T-cell (primary cell): ENCODE results near the gene BRPF3. TPM values are rescaled to one million over a fixed set of nuclear protein-coding genes. Genes with fewer than 3 reads are reported as not detected.

Experiments used
- ATAC-seq, 4 experiments: fragments of 200-7000 bp in 3 of 4; fragments of 150-1000 bp in 1 of 4; cut with Tn5 transposase; replicated peaks in 1 of 4; 1 replicate in 3 of 4; 2 replicates in 1 of 4; pipeline ENCODE4 v1.10.0; 2021; ENCODE audit warnings: moderate library complexity in 3 of 4, mild to moderate bottlenecking in 2 of 4, moderate number of reproducible peaks in 1 of 4
- CTCF ChIA-PET, 2 donors: fragments of 300-600 bp; sonication (Branson Sonifier 250); formaldehyde crosslinking; loops; one replicate each; lab custom pipeline; 2022; ENCODE audit warnings: antibody characterized with exemption in 2 of 2; lab: Charles Lee
- POLR2A ChIA-PET, 2 donors: fragments of 300-600 bp; sonication (Branson Sonifier 250); formaldehyde crosslinking; loops; one replicate each; lab custom pipeline; 2022; ENCODE audit warnings: antibody characterized with exemption in 2 of 2; lab: Charles Lee
- DNase-seq, 35 experiments: peaks; one replicate each; pipeline versions ENCODE4 v3.0.0 to v3.0.0-alpha.2; 2013 to 2023
- H3K27ac ChIP-seq: one replicate; pipeline ENCODE4 v1.5.1; 2013; ENCODE audit warnings: low read length
- H3K27me3 ChIP-seq, 2 experiments: replicated peaks in 1 of 2; 1 replicate in 1 of 2; 2 replicates in 1 of 2; pipeline versions ENCODE4 v1.6.1 to v1.7.0; 2013; ENCODE audit warnings: low read length in 1 of 2, mixed read lengths in 1 of 2; ENCODE audit not compliant: control insufficient read depth in 2 of 2, insufficient read depth in 2 of 2; ENCODE audit errors: extremely low read depth in 1 of 2
- H3K36me3 ChIP-seq, 2 donors: 1 replicate in 1 of 2; 2 replicates in 1 of 2; pipeline versions ENCODE4 v1.6.1 to v1.7.0; 2013; ENCODE audit warnings: low read length in 1 of 2; ENCODE audit not compliant: control insufficient read depth in 2 of 2, insufficient read depth in 1 of 2; ENCODE audit errors: extremely low read depth in 1 of 2
- H3K4me1 ChIP-seq, 2 experiments: 1 replicate in 1 of 2; 2 replicates in 1 of 2; pipeline versions ENCODE4 v1.6.1 to v1.7.0; 2013; ENCODE audit warnings: low read length in 2 of 2, mixed read lengths in 1 of 2; ENCODE audit not compliant: insufficient read depth in 2 of 2, control insufficient read depth in 1 of 2; ENCODE audit errors: extremely low read depth in 1 of 2
- H3K4me3 ChIP-seq, 2 donors: 1 replicate in 1 of 2; 2 replicates in 1 of 2; pipeline versions ENCODE4 v1.5.1 to v1.7.0; 2013; ENCODE audit warnings: mild to moderate bottlenecking in 2 of 2, low read length in 1 of 2, moderate library complexity in 1 of 2; ENCODE audit not compliant: control insufficient read depth in 1 of 2; ENCODE audit errors: extremely low read depth in 1 of 2
- H3K9me3 ChIP-seq: 2 replicates; pipeline ENCODE4 v1.7.0; 2013
- H3K27ac Mint-ChIP-seq, 2 donors: one replicate each; pipeline ENCODE4 v1.8.0; 2020 to 2021; ENCODE audit warnings: mild to moderate bottlenecking in 2 of 2, mixed read lengths in 2 of 2
- H3K27me3 Mint-ChIP-seq, 2 donors: one replicate each; pipeline ENCODE4 v1.8.0; 2021 to 2022; ENCODE audit warnings: mixed read lengths in 2 of 2
- H3K36me3 Mint-ChIP-seq: one replicate; pipeline ENCODE4 v1.8.0; 2021; ENCODE audit warnings: mixed read lengths
- H3K4me1 Mint-ChIP-seq, 3 donors: one replicate each; pipeline ENCODE4 v1.8.0; 2020 to 2022; ENCODE audit warnings: mixed read lengths in 3 of 3, mild to moderate bottlenecking in 1 of 3
- H3K4me3 Mint-ChIP-seq, 3 donors: one replicate each; pipeline ENCODE4 v1.8.0; 2020 to 2022; ENCODE audit warnings: mild to moderate bottlenecking in 3 of 3, mixed read lengths in 3 of 3, moderate library complexity in 3 of 3
- H3K9me3 Mint-ChIP-seq, 3 donors: one replicate each; pipeline ENCODE4 v1.8.0; 2020 to 2022; ENCODE audit warnings: mixed read lengths in 3 of 3
- WGBS: methylation state at CpG from one replicate; pipeline ENCODE4 v1.1.5; 2013; ENCODE audit warnings: missing lambda C conversion rate; ENCODE audit not compliant: insufficient coverage; 5-methylcytosine and 5-hydroxymethylcytosine counted together
- total RNA-seq, 35 experiments: library from RNA in 6 of 35; stranded (reverse) in 6 of 35; fragments of 120-200 nt in 1 of 35; gene quantifications; one replicate each; pipeline versions ENCODE4 v1.2.1 to v1.2.4 and lab custom pipeline; 2013 to 2026

BRPF3 gene
- total RNA-seq (10 to 100 TPM; 33.9 to 38.5 (median 35.7) TPM), total RNA-seq (lab: John Stamatoyannopoulos, UW) (18.1 to 59.8 (median 32.7) reads per million in 29 experiments)
- 19.9 TPM for total RNA-seq (2013)

DNA sequence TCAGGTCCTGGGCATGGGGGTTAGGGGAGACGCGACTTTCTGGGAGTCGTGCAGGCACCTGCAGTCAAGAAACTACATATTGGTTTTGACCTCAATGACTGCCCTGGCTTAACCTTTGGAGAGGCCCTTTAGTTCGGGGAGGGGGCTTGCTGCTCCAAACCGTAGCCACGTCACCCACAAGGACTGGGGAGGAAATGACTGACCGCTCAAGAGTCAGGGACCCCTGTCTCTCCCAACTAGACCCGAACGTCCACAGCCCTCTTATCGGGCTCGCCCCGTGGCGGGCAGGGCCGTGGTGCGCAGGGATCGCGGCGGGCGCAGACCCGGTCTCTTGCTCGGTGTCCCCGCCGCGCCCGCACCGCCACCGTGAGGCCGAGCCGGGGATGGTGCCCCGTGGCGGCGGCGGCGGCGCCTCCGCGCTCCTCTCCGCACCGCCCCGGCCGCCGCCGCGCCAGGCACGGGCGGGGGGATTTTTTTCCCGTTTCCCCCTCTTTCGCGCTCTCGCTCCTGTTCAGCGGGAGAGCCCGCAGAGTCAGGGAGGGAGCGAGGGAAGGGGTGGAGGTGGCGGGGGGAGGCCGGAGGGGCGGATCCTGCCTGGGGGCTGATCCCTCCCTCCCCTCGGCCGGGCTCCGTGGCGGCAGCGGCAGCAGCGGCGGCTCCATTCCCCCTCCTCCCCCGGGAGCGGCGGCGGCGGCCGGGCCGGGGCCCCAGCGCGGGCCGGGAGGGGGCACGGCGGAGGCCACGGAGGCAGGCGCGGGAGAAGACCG is at the start of gene BRPF3:
TSS of gene BRPF3 (plus strand) at position 632 of the 767 bp plus-strand sequence. CDS start 3,579 bp downstream, outside the sequence.
- H3K4me3 Mint-ChIP-seq = peak within 1 kb of the TSS; percentile 85 to 89 (median 88)
- DNase-seq (peak; percentile 41 to 86 (median 70)), ATAC-seq (peak; percentile 68 to 77 (median 72))
- peaks cover 14% of the 10 kb centered on the region for H3K36me3 Mint-ChIP-seq
- H3K4me3 ChIP-seq = peak within 1 kb of the TSS; percentile 56 to 77
- H3K27me3 ChIP-seq = no peaks in the 10 kb centered on the region
- 0% methylated on average over 48 of the region's 79 CpGs for WGBS
- ChIA-PET CTCF (no interaction called here), POLR2A (no interaction called here)
- peaks cover 8 to 33% of the 10 kb centered on the region in 2 experiments for H3K4me1 ChIP-seq
- H3K36me3 ChIP-seq = peaks cover 3 to 10% of the 10 kb centered on the region in 2 donors
- H3K9me3 Mint-ChIP-seq = no peaks in the 10 kb centered on the region
- H3K27me3 Mint-ChIP-seq = no peaks in the 10 kb centered on the region
- peak within 1 kb of the TSS; percentile 78 for H3K27ac ChIP-seq
- no peaks in the 10 kb centered on the region for H3K9me3 ChIP-seq
- H3K4me1 Mint-ChIP-seq = peaks cover 40 to 49% (median 43%) of the 10 kb centered on the region in 3 donors
- peak within 1 kb of the TSS; percentile 89 to 93 for H3K27ac Mint-ChIP-seq

- Histone ChIP-seq H3K36me3 (no peaks in the 10 kb centered on the region), H3K4me3 (no peak overlapping the region), H3K9me3 (no peaks in the 10 kb centered on the region), H3K27ac (no peak overlapping the region), H3K27me3 (no peaks in the 10 kb centered on the region), H3K4me1 (peaks cover 3 to 14% of the 10 kb centered on the region in 2 experiments)
- Mint-ChIP-seq H3K4me1 (peaks cover 13 to 23% (median 22%) of the 10 kb centered on the region in 3 donors), H3K36me3 (peaks cover 4% of the 10 kb centered on the region), H3K27ac (no peak overlapping the region), H3K9me3 (peaks cover 3 to 9% (median 6%) of the 10 kb centered on the region in 3 donors), H3K4me3 (no peak overlapping the region), H3K27me3 (no peaks in the 10 kb centered on the region)
- ChIA-PET POLR2A (no interaction called here), CTCF (no interaction called here)
- WGBS = 100% methylated on average over 3 of the region's 3 CpGs
- no peak for ATAC-seq
- DNase-seq = no peak
Observed at GRCh38 chr6:36147294-36147693, 49.2 kb upstream of the BRPF3 start.

GRCh38 chr6:36149476-36149875 is 47.1 kb upstream of the BRPF3 start:
- ATAC-seq = no peak
- H3K9me3 Mint-ChIP-seq = peaks cover 3 to 9% (median 6%) of the 10 kb centered on the region in 3 donors
- CTCF ChIA-PET = no interaction called here
- H3K36me3 Mint-ChIP-seq = peaks cover 14% of the 10 kb centered on the region
- POLR2A ChIA-PET = no interaction called here
- no peak overlapping the region for H3K4me3 Mint-ChIP-seq
- Histone ChIP-seq H3K9me3 (no peaks in the 10 kb centered on the region), H3K4me3 (no peak overlapping the region), H3K27me3 (no peaks in the 10 kb centered on the region), H3K36me3 (no peaks in the 10 kb centered on the region), H3K27ac (no peak overlapping the region), H3K4me1 (peaks cover 3 to 12% of the 10 kb centered on the region in 2 experiments)
- H3K4me1 Mint-ChIP-seq = peaks cover 13 to 22% (median 20%) of the 10 kb centered on the region in 3 donors
- no peak overlapping the region for H3K27ac Mint-ChIP-seq
- peaks cover 0 to 1% of the 10 kb centered on the region in 2 donors for H3K27me3 Mint-ChIP-seq
- no peak for DNase-seq

- Histone ChIP-seq H3K4me1 (peaks cover 3 to 12% of the 10 kb centered on the region in 2 experiments), H3K27ac (no peak overlapping the region), H3K9me3 (no peaks in the 10 kb centered on the region), H3K36me3 (no peaks in the 10 kb centered on the region), H3K4me3 (no peak overlapping the region), H3K27me3 (no peaks in the 10 kb centered on the region)
- H3K4me1 Mint-ChIP-seq = peaks cover 13 to 22% (median 20%) of the 10 kb centered on the region in 3 donors
- DNase-seq = no peak
- no peak for ATAC-seq
- no CpG with 5 or more reads among the region's 3 CpGs for WGBS
- ChIA-PET CTCF (no interaction called here), POLR2A (no interaction called here)
- H3K27me3 Mint-ChIP-seq = peaks cover 0 to 1% of the 10 kb centered on the region in 2 donors
- no peak overlapping the region for H3K4me3 Mint-ChIP-seq
- no peak overlapping the region for H3K27ac Mint-ChIP-seq
- peaks cover 19% of the 10 kb centered on the region for H3K36me3 Mint-ChIP-seq
- H3K9me3 Mint-ChIP-seq = peaks cover 3 to 9% (median 6%) of the 10 kb centered on the region in 3 donors
Observed at GRCh38 chr6:36150283-36150682, 46.3 kb upstream of the BRPF3 start.

DNA sequence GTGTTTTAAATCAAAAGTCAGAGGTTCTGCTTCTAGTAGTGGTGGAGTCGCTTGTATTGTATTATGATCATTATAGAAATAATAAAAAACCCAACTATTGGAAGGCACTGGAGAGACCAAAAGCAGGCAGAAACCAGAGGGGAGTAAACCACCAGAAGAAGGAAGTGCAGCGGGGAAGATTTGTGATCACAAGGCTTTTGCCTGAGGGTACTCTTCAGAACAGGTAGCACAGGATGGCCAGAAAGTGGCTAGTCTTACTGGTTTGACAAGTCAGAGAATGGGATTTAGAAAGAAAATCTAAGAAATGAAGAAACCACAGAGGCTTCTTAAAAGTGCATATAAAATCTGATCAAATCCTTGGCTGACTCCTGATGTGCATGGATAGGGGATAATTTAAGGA is 42.3 kb upstream of the BRPF3 start:
- H3K27ac ChIP-seq = no peak overlapping the region
- Mint-ChIP-seq H3K36me3 (peaks cover 35% of the 10 kb centered on the region), H3K27ac (no peak overlapping the region), H3K9me3 (peaks cover 5 to 8% (median 8%) of the 10 kb centered on the region in 3 donors), H3K27me3 (peaks cover 0 to 1% of the 10 kb centered on the region in 2 donors), H3K4me1 (peaks cover 0 to 8% (median 5%) of the 10 kb centered on the region in 3 donors), H3K4me3 (no peak overlapping the region)
- H3K4me1 ChIP-seq = no peaks in the 10 kb centered on the region
- POLR2A ChIA-PET = no interaction called here
- CTCF ChIA-PET = no interaction called here
- DNase-seq (no peak), ATAC-seq (no peak)
- H3K36me3 ChIP-seq = no peaks in the 10 kb centered on the region
- H3K4me3 ChIP-seq = no peak overlapping the region
- H3K27me3 ChIP-seq = no peaks in the 10 kb centered on the region
- no peaks in the 10 kb centered on the region for H3K9me3 ChIP-seq
- WGBS = 100% methylated on average over 1 of the region's 2 CpGs

- no CpG with 5 or more reads among the region's 2 CpGs for WGBS
- H3K36me3 Mint-ChIP-seq = peaks cover 43% of the 10 kb centered on the region
- no peak for ATAC-seq
- H3K4me3 ChIP-seq = no peak overlapping the region
- H3K27me3 ChIP-seq = no peaks in the 10 kb centered on the region
- no peak for DNase-seq
- peaks cover 8 to 14% (median 9%) of the 10 kb centered on the region in 3 donors for H3K9me3 Mint-ChIP-seq
- H3K27ac Mint-ChIP-seq = no peak overlapping the region
- no peaks in the 10 kb centered on the region for H3K36me3 ChIP-seq
- H3K27ac ChIP-seq = no peak overlapping the region
- CTCF ChIA-PET = interaction anchor here in 1 of 2 donors (0.6 kb wide), 1 partner anchor 489 kb away, joined by 4 read pairs; no protein-coding TSS in a partner anchor
- no peak overlapping the region for H3K4me3 Mint-ChIP-seq
- no peaks in the 10 kb centered on the region for H3K9me3 ChIP-seq
- no peaks in the 10 kb centered on the region for H3K4me1 ChIP-seq
- POLR2A ChIA-PET = no interaction called here
- peaks cover 0 to 1% of the 10 kb centered on the region in 2 donors for H3K27me3 Mint-ChIP-seq
- peaks cover 0 to 1% (median under 1%) of the 10 kb centered on the region in 3 donors for H3K4me1 Mint-ChIP-seq
Observed at GRCh38 chr6:36155662-36156061, 40.9 kb upstream of the BRPF3 start.
